NT2/D1 (cell line): ENCODE measurements around the gene UGT1A9.

Experiments
- DNase-seq: peaks from one replicate; pipeline ENCODE4 v3.0.0-alpha.2; 2011; ENCODE audit warnings: low read depth, low spot score
- H3K27me3 ChIP-seq: 2 replicates; pipeline ENCODE4 v1.6.0; 2011; ENCODE audit warnings: mild to moderate bottlenecking; ENCODE audit not compliant: insufficient read length, insufficient read depth
- H3K36me3 ChIP-seq: 2 replicates; pipeline ENCODE4 v1.6.1; 2011; ENCODE audit warnings: mild to moderate bottlenecking, low read length, mixed read lengths; ENCODE audit not compliant: insufficient read depth, insufficient read length
- H3K4me1 ChIP-seq: 2 replicates; pipeline ENCODE4 v1.5.1; 2011; ENCODE audit not compliant: insufficient read depth, insufficient read length
- H3K4me3 ChIP-seq: 2 replicates; pipeline ENCODE4 v1.5.1; 2011; ENCODE audit warnings: low read depth; ENCODE audit not compliant: insufficient read length
- H3K9ac ChIP-seq: 2 replicates; pipeline ENCODE4 v1.6.0; 2011; ENCODE audit warnings: low read depth; ENCODE audit not compliant: insufficient read length
- H3K9me3 ChIP-seq: 2 replicates; pipeline ENCODE4 v1.5.1; 2011; ENCODE audit warnings: mild to moderate bottlenecking, low read length; ENCODE audit not compliant: insufficient read depth
- SUZ12 ChIP-seq: IDR thresholded peaks from 2 replicates; pipeline ENCODE4 v1.6.1; 2011; ENCODE audit not compliant: insufficient read length, insufficient read depth; ENCODE audit errors: extremely low read depth
- YY1 ChIP-seq: IDR thresholded peaks from 2 replicates; pipeline ENCODE4 v1.6.1; 2011; ENCODE audit not compliant: insufficient read length, insufficient read depth
- ZNF274 ChIP-seq: IDR thresholded peaks from 2 replicates; pipeline ENCODE4 v1.6.1; 2011; ENCODE audit warnings: mild to moderate bottlenecking, low read depth, low read length

Gene UGT1A9

GRCh38 chr2:233778030-233778429 is 106.3 kb downstream of the UGT1A9 start, which contains the start of gene MROH2A:
Gene MROH2A, plus strand, starts transcription at chr2:233778330. Its CDS starts 1,029 bp downstream, at chr2:233779359.
- TF ChIP-seq SUZ12 (no peak), YY1 (no peak), ZNF274 (no peak)
- H3K36me3 ChIP-seq = no peaks in the 10 kb centered on the region

GRCh38 chr2:233779722-233780121 is 108.0 kb downstream of the UGT1A9 start:
- H3K9ac ChIP-seq = no peak overlapping the region

More at GRCh38 chr2:233778030-233778429, 106.3 kb downstream of the UGT1A9 start, which contains the start of gene MROH2A:
- Histone ChIP-seq H3K4me3 (no peak within 1 kb of the TSS), H3K9me3 (peaks cover 16% of the 10 kb centered on the region; the same call in 1 of the 2 replicates), H3K27me3 (no peaks in the 10 kb centered on the region), H3K9ac (no peak within 1 kb of the TSS), H3K4me1 (no peaks in the 10 kb centered on the region)
- DNase-seq = no peak

GRCh38 chr2:233780771-233781170 is 109.1 kb downstream of the UGT1A9 start:
- Histone ChIP-seq H3K27me3 (no peaks in the 10 kb centered on the region), H3K9ac (no peak overlapping the region), H3K4me1 (no peaks in the 10 kb centered on the region), H3K36me3 (no peaks in the 10 kb centered on the region), H3K4me3 (no peak overlapping the region), H3K9me3 (peaks cover 10% of the 10 kb centered on the region; the same call in 1 of the 2 replicates)
- no peak for DNase-seq
- TF ChIP-seq YY1 (no peak), SUZ12 (no peak), ZNF274 (no peak)

More at GRCh38 chr2:233779722-233780121, 108.0 kb downstream of the UGT1A9 start:
- TF ChIP-seq ZNF274 (no peak), SUZ12 (no peak), YY1 (no peak)
- H3K36me3 ChIP-seq = no peaks in the 10 kb centered on the region
- H3K9me3 ChIP-seq = peaks cover 16% of the 10 kb centered on the region; the same call in 1 of the 2 replicates
- no peak for DNase-seq
- no peak overlapping the region for H3K4me3 ChIP-seq
- no peaks in the 10 kb centered on the region for H3K4me1 ChIP-seq
- H3K27me3 ChIP-seq = no peaks in the 10 kb centered on the region

GRCh38 chr2:233789554-233789953 is 117.9 kb downstream of the UGT1A9 start:
- H3K36me3 ChIP-seq = no peaks in the 10 kb centered on the region
- TF ChIP-seq YY1 = no peak
- TF ChIP-seq ZNF274 = no peak
- TF ChIP-seq SUZ12 = no peak
- H3K27me3 ChIP-seq = peaks cover 6% of the 10 kb centered on the region
- no peak for DNase-seq
- no peak overlapping the region for H3K4me3 ChIP-seq
- H3K9me3 ChIP-seq = no peaks in the 10 kb centered on the region
- H3K4me1 ChIP-seq = no peaks in the 10 kb centered on the region
- no peak overlapping the region for H3K9ac ChIP-seq

- no peak for TF ChIP-seq SUZ12
- no peak for TF ChIP-seq YY1
- no peak for TF ChIP-seq ZNF274
- Histone ChIP-seq H3K4me3 (no peak overlapping the region), H3K9ac (no peak overlapping the region), H3K27me3 (peaks cover 6% of the 10 kb centered on the region), H3K4me1 (no peaks in the 10 kb centered on the region), H3K36me3 (no peaks in the 10 kb centered on the region), H3K9me3 (no peaks in the 10 kb centered on the region)
- DNase-seq = no peak
Observed at GRCh38 chr2:233791151-233791882, 119.6 kb downstream of the UGT1A9 start.

GRCh38 chr2:233791883-233792329 is 120.2 kb downstream of the UGT1A9 start:
- H3K9me3 ChIP-seq = no peaks in the 10 kb centered on the region
- H3K4me1 ChIP-seq = no peaks in the 10 kb centered on the region
- no peak for DNase-seq
- H3K27me3 ChIP-seq = peaks cover 6% of the 10 kb centered on the region
- no peak overlapping the region for H3K9ac ChIP-seq
- H3K36me3 ChIP-seq = no peaks in the 10 kb centered on the region
- TF ChIP-seq ZNF274 (no peak), YY1 (no peak), SUZ12 (no peak)
- no peak overlapping the region for H3K4me3 ChIP-seq

- no peak for DNase-seq
- Histone ChIP-seq H3K4me1 (no peaks in the 10 kb centered on the region), H3K27me3 (peaks cover 6% of the 10 kb centered on the region), H3K36me3 (no peaks in the 10 kb centered on the region), H3K9ac (no peak overlapping the region), H3K4me3 (no peak overlapping the region), H3K9me3 (no peaks in the 10 kb centered on the region)
- no peak for TF ChIP-seq SUZ12
- no peak for TF ChIP-seq YY1
- no peak for TF ChIP-seq ZNF274
Observed at GRCh38 chr2:233792720-233793119, 121.0 kb downstream of the UGT1A9 start.
